HepG2 (cell line): ENCODE results near the gene MPC1. TPM values are rescaled to one million over a fixed set of nuclear protein-coding genes. Genes with fewer than 3 reads are reported as not detected.
"Not testable (repeated sequence)": the region's sequence is repeated elsewhere in the genome, so short reads cannot be mapped to it uniquely, and the experiment has no call there.

Experiments used
- ARID5B ChIP-seq: IDR thresholded peaks from 2 replicates; pipeline ENCODE4 v1.4.0; 2020; ENCODE audit warnings: mild to moderate bottlenecking, missing genetic modification reagents
- KLF13 ChIP-seq: sonication (generic); formaldehyde crosslinking; IDR thresholded peaks from 2 replicates; pipeline ENCODE4 v1.4.0; 2020; ENCODE audit warnings: mild to moderate bottlenecking, missing genetic modification reagents
- MEF2D ChIP-seq: sonication (generic); formaldehyde crosslinking; IDR thresholded peaks from 2 replicates; pipeline ENCODE4 v1.5.1; 2020; ENCODE audit warnings: mild to moderate bottlenecking, missing genetic modification reagents
- MYC ChIP-seq: sonication (generic); formaldehyde crosslinking; IDR thresholded peaks from 2 replicates; pipeline ENCODE4 v1.9.0; 2021; ENCODE audit warnings: missing genetic modification reagents, borderline replicate concordance
- NFE2L1 ChIP-seq: sonication (generic); formaldehyde crosslinking; IDR thresholded peaks from 2 replicates; pipeline ENCODE4 v1.4.0; 2020; ENCODE audit warnings: missing genetic modification reagents, mild to moderate bottlenecking, borderline replicate concordance
- RARA ChIP-seq: IDR thresholded peaks from 2 replicates; pipeline ENCODE4 v1.6.1; 2016; ENCODE audit warnings: missing genetic modification reagents, missing compliant biosample characterization
- SMAD9 ChIP-seq: sonication (generic); formaldehyde crosslinking; IDR thresholded peaks from 2 replicates; pipeline ENCODE4 v1.5.1; 2020; ENCODE audit warnings: mild to moderate bottlenecking, missing genetic modification reagents
- SMYD3 ChIP-seq: sonication (generic); formaldehyde crosslinking; IDR thresholded peaks from 2 replicates; pipeline ENCODE4 v1.8.1; 2023; ENCODE audit warnings: mild to moderate bottlenecking, missing genetic modification reagents
- TOPORS ChIP-seq: sonication (generic); formaldehyde crosslinking; IDR thresholded peaks from 2 replicates; pipeline ENCODE4 v1.8.0; 2023; ENCODE audit warnings: mild to moderate bottlenecking, missing genetic modification reagents
- ZBTB7B ChIP-seq: sonication (generic); formaldehyde crosslinking; IDR thresholded peaks from 2 replicates; pipeline ENCODE4 v1.4.0; 2020; ENCODE audit warnings: missing genetic modification reagents
- ZNF142 ChIP-seq: sonication (generic); formaldehyde crosslinking; IDR thresholded peaks from 2 replicates; pipeline ENCODE4 v1.4.0; 2020; ENCODE audit warnings: missing genetic modification reagents
- polyA plus RNA-seq, 8 experiments: library from polyadenylated mRNA; depleted of rRNA in 3 of 8; stranded (reverse) in 7 of 8; unstranded in 1 of 8; fragments of >200 nt; fragmentation: Illumina TruSeq in 4 of 8; extraction: Trizol in 4 of 8; gene quantifications; 2 replicates each; pipeline versions ENCODE4 v1.2.1 to v1.2.3, GENCODE V29; 2011 to 2016; ENCODE audit warnings: low read depth in 4 of 8, missing spikeins in 1 of 8, mixed read lengths in 1 of 8; ENCODE audit not compliant: insufficient read depth in 1 of 8
- total RNA-seq, 5 experiments: library from RNA; depleted of rRNA; stranded (reverse); fragments of >200 nt; fragmentation: Illumina TruSeq; extraction: Trizol; gene quantifications; 2 replicates each; pipeline ENCODE4 v1.2.3, GENCODE V29; 2016; ENCODE audit warnings: low read depth in 1 of 5
- TF ChIP-seq, protein P1 (sequence below), 2 experiments: sonication (generic) in 1 of 2; formaldehyde crosslinking in 1 of 2; IDR thresholded peaks; 2 replicates each; pipeline versions ENCODE4 v1.6.1 to v1.9.0; 2014 to 2022; ENCODE audit warnings: antibody characterized with exemption in 1 of 2, borderline replicate concordance in 1 of 2, inconsistent platforms in 1 of 2, low read depth in 1 of 2, missing genetic modification reagents in 1 of 2

MPC1 gene
- total and polyA plus RNA-seq, 2 of the 13 experiments (the other 11 are each of a cell fraction or from before 2014, with no cell fraction given) = 189 to 214 TPM

- TF ChIP-seq ZNF142 (CRISPR knock-in tag) (0 out of 2 replicates have a peak, but pooled peaks have one; percentile 40), ARID5B (peak; percentile 27; the same call in 1 of the 2 replicates), MYC (CRISPR knock-in tag) (peak; percentile 27; the same call in 1 of the 2 replicates), ZBTB7B (CRISPR knock-in tag) (peak; percentile 98), MEF2D (CRISPR knock-in tag) (peak; percentile 47; the same call in 1 of the 2 replicates), TOPORS (CRISPR knock-in tag) (peak; percentile 68; the same call in 1 of the 2 replicates), KLF13 (CRISPR knock-in tag) (0 out of 2 replicates have a peak, but pooled peaks have one; percentile 80), NFE2L1 (CRISPR knock-in tag) (peak; percentile 60; the same call in 1 of the 2 replicates), RARA (peak; percentile 21; the same call in 1 of the 2 replicates), SMAD9 (CRISPR knock-in tag) (0 out of 2 replicates have a peak, but pooled peaks have one; percentile 67), SMYD3 (CRISPR knock-in tag) (0 out of 2 replicates have a peak, but pooled peaks have one; percentile 50)
- TF ChIP-seq, protein P1, sequence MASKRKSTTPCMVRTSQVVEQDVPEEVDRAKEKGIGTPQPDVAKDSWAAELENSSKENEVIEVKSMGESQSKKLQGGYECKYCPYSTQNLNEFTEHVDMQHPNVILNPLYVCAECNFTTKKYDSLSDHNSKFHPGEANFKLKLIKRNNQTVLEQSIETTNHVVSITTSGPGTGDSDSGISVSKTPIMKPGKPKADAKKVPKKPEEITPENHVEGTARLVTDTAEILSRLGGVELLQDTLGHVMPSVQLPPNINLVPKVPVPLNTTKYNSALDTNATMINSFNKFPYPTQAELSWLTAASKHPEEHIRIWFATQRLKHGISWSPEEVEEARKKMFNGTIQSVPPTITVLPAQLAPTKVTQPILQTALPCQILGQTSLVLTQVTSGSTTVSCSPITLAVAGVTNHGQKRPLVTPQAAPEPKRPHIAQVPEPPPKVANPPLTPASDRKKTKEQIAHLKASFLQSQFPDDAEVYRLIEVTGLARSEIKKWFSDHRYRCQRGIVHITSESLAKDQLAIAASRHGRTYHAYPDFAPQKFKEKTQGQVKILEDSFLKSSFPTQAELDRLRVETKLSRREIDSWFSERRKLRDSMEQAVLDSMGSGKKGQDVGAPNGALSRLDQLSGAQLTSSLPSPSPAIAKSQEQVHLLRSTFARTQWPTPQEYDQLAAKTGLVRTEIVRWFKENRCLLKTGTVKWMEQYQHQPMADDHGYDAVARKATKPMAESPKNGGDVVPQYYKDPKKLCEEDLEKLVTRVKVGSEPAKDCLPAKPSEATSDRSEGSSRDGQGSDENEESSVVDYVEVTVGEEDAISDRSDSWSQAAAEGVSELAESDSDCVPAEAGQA (IDR thresholded peaks at IDR 0.05; ENCODE audit: low read depth) = not testable (repeated sequence)
- TF ChIP-seq, protein P1 (CRISPR knock-in tag; IDR thresholded peaks at IDR 0.05; ENCODE audit: borderline replicate concordance) = peak; percentile 71; the same call in 1 of the 2 replicates
Measured at GRCh38 chr6:166400649-166401250, 18.0 kb upstream of the MPC1 start (continued).
